ENCODE data around the gene SMAD3. TPM values are rescaled to one million over a fixed set of nuclear protein-coding genes. Genes with fewer than 3 reads are reported as not detected.

Gene SMAD3
- total RNA-seq, 1 experiment from 2014 or later = 89.2 TPM

DNA sequence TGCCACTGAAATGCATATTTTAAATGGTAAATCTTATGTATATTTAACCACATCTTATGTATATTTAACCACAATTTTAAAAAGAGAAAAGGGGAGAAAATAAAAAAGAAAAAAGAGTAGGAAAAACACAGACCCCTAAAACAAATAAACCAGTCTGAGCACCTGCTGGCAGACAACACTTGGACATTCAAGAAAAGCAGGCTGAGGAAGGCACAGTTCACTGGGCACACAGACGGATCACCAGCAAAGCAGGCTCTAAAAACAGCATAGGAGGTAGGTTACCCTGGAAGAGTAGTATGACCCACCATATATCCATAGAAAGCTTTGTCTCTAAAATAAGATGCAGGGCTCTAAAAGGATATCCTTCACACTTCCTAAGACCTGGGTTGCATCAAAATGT, 162.0 kb downstream of the SMAD3 start:
- Histone ChIP-seq H3K79me2 (ENCODE audit: insufficient read depth, low read length) (peaks cover 4% of the 10 kb centered on the region; the same call in 1 of the 2 replicates), H2AFZ (ENCODE audit: low read depth, low read length, poor library complexity, severe bottlenecking) (no peak overlapping the region)
- RAD21 ChIA-PET (ENCODE audit: low non-redundant PET in 1 of 2, low total read pairs in 2 of 2, uncharacterized antibody in 2 of 2, unreplicated experiment in 2 of 2) = no interaction called here

More for the DNA sequence above, 162.0 kb downstream of the SMAD3 start:
- Histone ChIP-seq H3K9me3 (ENCODE audit: control insufficient read depth in 1 of 2, insufficient read depth in 1 of 2, low read depth in 1 of 2, low read length in 2 of 2) (no peaks in the 10 kb centered on the region), H3K4me1 (ENCODE audit: control insufficient read depth in 1 of 2, insufficient read depth in 2 of 2, low read length in 2 of 2) (no peaks in the 10 kb centered on the region), H3K9ac (ENCODE audit: low read length) (no peak overlapping the region), H3K36me3 (ENCODE audit: control insufficient read depth in 1 of 2, insufficient read depth in 2 of 2, low read length in 2 of 2) (peaks cover 5 to 19% of the 10 kb centered on the region in 2 experiments; a peak in 2 of 4 replicates), H3K4me2 (ENCODE audit: low read length) (no peak overlapping the region), H3K9me2 (ENCODE audit: insufficient read depth) (no peaks in the 10 kb centered on the region), H3K4me3 (replicated peaks in 1 of 2; ENCODE audit: low read depth in 1 of 2, low read length in 2 of 2) (no peak overlapping the region), H3K27ac (ENCODE audit: low read depth, low read length) (no peak overlapping the region), H3K27me3 (ENCODE audit: insufficient read depth, low read length) (no peaks in the 10 kb centered on the region), H4K20me1 (ENCODE audit: insufficient read depth) (no peaks in the 10 kb centered on the region)
- no TSS peak for BruUV-seq (replicated peaks)
- intact Hi-C loops (cut with micrococcal nuclease) = no loop called here
- TF ChIP-seq CEBPB (IDR thresholded peaks at IDR 0.05; ENCODE audit: low read depth) = no peak
- no peak for TF ChIP-seq POLR2AphosphoS5 (IDR thresholded peaks at IDR 0.05; ENCODE audit: low read depth, low read length)
- TF ChIP-seq YY1 (IDR thresholded peaks at IDR 0.05; ENCODE audit: extremely low read depth, insufficient replicate concordance, low read depth, low read length) = no peak
- TF ChIP-seq CBX3 (IDR thresholded peaks at IDR 0.05; ENCODE audit: low read depth) = no peak
- no peak for TF ChIP-seq FOSL1 (IDR thresholded peaks at IDR 0.05; ENCODE audit: low read depth)
- TF ChIP-seq JUND (IDR thresholded peaks at IDR 0.05) = no peak
- TF ChIP-seq EGR1 (IDR thresholded peaks at IDR 0.05; ENCODE audit: low read depth) = no peak
- TF ChIP-seq, protein P1, sequence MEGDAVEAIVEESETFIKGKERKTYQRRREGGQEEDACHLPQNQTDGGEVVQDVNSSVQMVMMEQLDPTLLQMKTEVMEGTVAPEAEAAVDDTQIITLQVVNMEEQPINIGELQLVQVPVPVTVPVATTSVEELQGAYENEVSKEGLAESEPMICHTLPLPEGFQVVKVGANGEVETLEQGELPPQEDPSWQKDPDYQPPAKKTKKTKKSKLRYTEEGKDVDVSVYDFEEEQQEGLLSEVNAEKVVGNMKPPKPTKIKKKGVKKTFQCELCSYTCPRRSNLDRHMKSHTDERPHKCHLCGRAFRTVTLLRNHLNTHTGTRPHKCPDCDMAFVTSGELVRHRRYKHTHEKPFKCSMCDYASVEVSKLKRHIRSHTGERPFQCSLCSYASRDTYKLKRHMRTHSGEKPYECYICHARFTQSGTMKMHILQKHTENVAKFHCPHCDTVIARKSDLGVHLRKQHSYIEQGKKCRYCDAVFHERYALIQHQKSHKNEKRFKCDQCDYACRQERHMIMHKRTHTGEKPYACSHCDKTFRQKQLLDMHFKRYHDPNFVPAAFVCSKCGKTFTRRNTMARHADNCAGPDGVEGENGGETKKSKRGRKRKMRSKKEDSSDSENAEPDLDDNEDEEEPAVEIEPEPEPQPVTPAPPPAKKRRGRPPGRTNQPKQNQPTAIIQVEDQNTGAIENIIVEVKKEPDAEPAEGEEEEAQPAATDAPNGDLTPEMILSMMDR (IDR thresholded peaks at IDR 0.05 in 2 of 3, conservative IDR thresholded peaks at IDR 0.05 in 1 of 3; ENCODE audit: borderline replicate concordance in 1 of 3, insufficient read depth in 1 of 3, low read depth in 2 of 3, low read length in 2 of 3) = no peak
- no peak for TF ChIP-seq EZH2phosphoT487 (IDR thresholded peaks at IDR 0.05; ENCODE audit: borderline replicate concordance)
- TF ChIP-seq ZBTB33 (IDR thresholded peaks at IDR 0.05; ENCODE audit: extremely low read depth, insufficient replicate concordance, low read length) = no peak
- no peak for TF ChIP-seq RAD21 (IDR thresholded peaks at IDR 0.05; ENCODE audit: low read depth)
- no peak for TF ChIP-seq SRF (IDR thresholded peaks at IDR 0.05; ENCODE audit: low read depth)
- TF ChIP-seq ATF3 (IDR thresholded peaks at IDR 0.05) = no peak
- TF ChIP-seq TCF7L2 (IDR thresholded peaks at IDR 0.05; ENCODE audit: borderline replicate concordance, extremely low read depth, insufficient read depth, insufficient read length) = no peak
- no peak for TF ChIP-seq MAX (IDR thresholded peaks at IDR 0.05)
- no peak for DNase-seq (ENCODE audit: low read depth, low spot score)
- ATAC-seq = no peak
- CTCF ChIA-PET = no interaction called here
- POLR2A ChIA-PET = no interaction called here
